Measurements from ENCODE around the gene CNKSR1. TPM values are rescaled to one million over a fixed set of nuclear protein-coding genes. Genes with fewer than 3 reads are reported as not detected.

CNKSR1 gene
- total and polyA plus RNA-seq, 2 of the 13 experiments (the other 11 are each of a cell fraction or from before 2014, with no cell fraction given) = 3.4 to 8.9 TPM

GRCh38 chr1:26225033-26225831, 47.9 kb downstream of the CNKSR1 start (continued):
- TF ChIP-seq UBTF (CRISPR knock-in tag; IDR thresholded peaks at IDR 0.05) = peak; percentile 81
- 0 out of 2 replicates have a peak, but pooled peaks have one; percentile 30 for TF ChIP-seq ZBTB42 (CRISPR knock-in tag; IDR thresholded peaks at IDR 0.05)
- TF ChIP-seq HNF4G (IDR thresholded peaks at IDR 0.05; ENCODE audit: borderline replicate concordance, low read depth, low read length) = peak; percentile 54
- TF ChIP-seq HNF4G (CRISPR knock-in tag; IDR thresholded peaks at IDR 0.05; ENCODE audit: borderline replicate concordance, low read depth) = peak; percentile 84
- TF ChIP-seq ZNF513 (CRISPR knock-in tag; conservative IDR thresholded peaks at IDR 0.05) = no peak
- no peak for TF ChIP-seq PLSCR1 (CRISPR knock-in tag; IDR thresholded peaks at IDR 0.05; ENCODE audit: borderline replicate concordance)
- TF ChIP-seq HNRNPUL1 (IDR thresholded peaks at IDR 0.05; ENCODE audit: low read depth, low read length) = no peak
- TF ChIP-seq ZNF572 (CRISPR knock-in tag; IDR thresholded peaks at IDR 0.05) = no peak
- TF ChIP-seq GMEB2 (CRISPR knock-in tag; IDR thresholded peaks at IDR 0.05; ENCODE audit: low read depth) = no peak
- 0 out of 2 replicates have a peak, but pooled peaks have one; percentile 28 for TF ChIP-seq ZNF616 (CRISPR knock-in tag; IDR thresholded peaks at IDR 0.05; ENCODE audit: low read depth)
- peak; percentile 76; the same call in 1 of the 2 replicates for TF ChIP-seq RFXAP (CRISPR knock-in tag; IDR thresholded peaks at IDR 0.05; ENCODE audit: borderline replicate concordance)
- TF ChIP-seq ZNF501 (CRISPR knock-in tag; IDR thresholded peaks at IDR 0.05) = peak; percentile 57; the same call in 1 of the 2 replicates
- no peak for TF ChIP-seq ZNF782 (CRISPR knock-in tag; IDR thresholded peaks at IDR 0.05; ENCODE audit: borderline replicate concordance)
- peak; percentile 58 for TF ChIP-seq THAP9 (CRISPR knock-in tag; IDR thresholded peaks at IDR 0.05; ENCODE audit: borderline replicate concordance)
- TF ChIP-seq FOXA1 (IDR thresholded peaks at IDR 0.05) = no peak
- TF ChIP-seq FOXA1 (CRISPR knock-in tag; IDR thresholded peaks at IDR 0.05) = peak; percentile 33; the same call in 1 of the 2 replicates
- peak; percentile 54; the same call in 1 of the 2 replicates for TF ChIP-seq HDAC1 (CRISPR knock-in tag; IDR thresholded peaks at IDR 0.05)
- TF ChIP-seq KLF16 (CRISPR knock-in tag; IDR thresholded peaks at IDR 0.05) = no peak
- TF ChIP-seq MED1 (CRISPR knock-in tag; IDR thresholded peaks at IDR 0.05) = peak; percentile 35

Measured in HepG2 (cell line).